GM19351 (cell line): ENCODE results near the gene MAN1C1.

Experiments
- ATAC-seq: cut with Tn5 transposase; IDR thresholded peaks from one replicate; pipeline ENCODE4 v1.9.1; 2021; ENCODE audit warnings: mild to moderate bottlenecking, moderate library complexity; ENCODE audit not compliant: unreplicated experiment

The MAN1C1 gene

GRCh38 chr1:25793585-25794170 lies 177.1 kb downstream of the MAN1C1 start:
- ATAC-seq: no peak

DNA sequence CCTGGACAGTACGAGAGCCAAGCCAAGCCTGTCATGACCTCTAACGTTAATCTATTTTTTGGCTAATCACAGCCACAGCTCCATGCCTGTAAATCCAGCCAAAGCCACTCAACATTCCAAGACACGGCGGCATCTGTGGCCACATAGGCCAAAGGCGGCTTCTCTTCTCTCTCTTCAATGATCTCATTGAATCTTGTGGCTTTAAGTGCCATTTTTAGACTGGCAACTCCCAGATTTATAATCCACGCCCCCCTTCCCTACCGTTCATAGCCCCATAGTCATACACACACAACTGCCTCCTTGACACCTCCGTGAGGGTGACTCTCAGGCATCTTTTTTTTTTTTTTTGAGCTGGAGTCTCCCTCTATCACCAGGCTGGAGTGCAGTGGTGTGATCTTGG lies 177.7 kb downstream of the MAN1C1 start:
- ATAC-seq: no peak

GRCh38 chr1:25795211-25795610 lies 178.6 kb downstream of the MAN1C1 start:
- no peak for ATAC-seq

DNA sequence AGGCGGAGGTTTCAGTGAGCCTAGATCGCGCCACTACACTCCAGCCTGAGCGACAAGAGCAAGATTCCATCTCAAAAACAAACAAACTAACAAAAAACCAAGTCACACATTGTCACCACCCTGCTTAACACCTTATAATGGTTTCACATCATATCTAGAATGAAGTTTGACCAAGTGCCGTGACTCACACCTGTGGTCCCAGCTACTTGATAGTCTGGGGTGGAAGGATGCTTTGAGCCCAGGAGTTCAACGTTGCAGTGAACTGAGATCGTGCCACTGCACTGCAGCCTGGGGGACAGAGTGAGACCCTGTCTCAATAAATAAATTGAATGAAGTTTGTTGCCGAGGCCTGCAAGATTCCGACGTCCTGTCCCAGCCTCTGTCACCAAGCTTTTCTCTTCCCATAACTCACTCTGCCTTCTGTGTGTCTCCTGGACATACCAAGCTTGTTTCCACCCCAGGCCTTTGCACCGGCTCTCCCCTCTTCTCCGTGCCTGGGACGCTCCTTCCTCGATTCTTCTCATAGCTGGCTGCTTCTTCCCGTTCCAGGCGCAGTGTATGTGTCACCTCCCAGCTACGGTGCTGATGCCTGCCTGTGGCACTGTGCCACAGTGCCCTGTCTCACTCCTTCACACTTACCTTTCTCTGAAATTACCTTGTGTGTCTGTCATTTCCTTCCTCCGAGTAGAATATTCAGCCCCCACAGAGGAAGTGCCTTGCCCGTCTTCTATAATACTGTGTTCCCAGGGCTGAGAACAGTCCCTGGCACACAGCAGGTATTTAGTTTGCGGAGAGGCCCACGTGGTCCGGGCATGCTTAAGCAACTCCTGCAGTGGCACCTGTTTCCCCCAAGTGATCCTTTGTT lies 179.6 kb downstream of the MAN1C1 start:
- no peak for ATAC-seq

DNA sequence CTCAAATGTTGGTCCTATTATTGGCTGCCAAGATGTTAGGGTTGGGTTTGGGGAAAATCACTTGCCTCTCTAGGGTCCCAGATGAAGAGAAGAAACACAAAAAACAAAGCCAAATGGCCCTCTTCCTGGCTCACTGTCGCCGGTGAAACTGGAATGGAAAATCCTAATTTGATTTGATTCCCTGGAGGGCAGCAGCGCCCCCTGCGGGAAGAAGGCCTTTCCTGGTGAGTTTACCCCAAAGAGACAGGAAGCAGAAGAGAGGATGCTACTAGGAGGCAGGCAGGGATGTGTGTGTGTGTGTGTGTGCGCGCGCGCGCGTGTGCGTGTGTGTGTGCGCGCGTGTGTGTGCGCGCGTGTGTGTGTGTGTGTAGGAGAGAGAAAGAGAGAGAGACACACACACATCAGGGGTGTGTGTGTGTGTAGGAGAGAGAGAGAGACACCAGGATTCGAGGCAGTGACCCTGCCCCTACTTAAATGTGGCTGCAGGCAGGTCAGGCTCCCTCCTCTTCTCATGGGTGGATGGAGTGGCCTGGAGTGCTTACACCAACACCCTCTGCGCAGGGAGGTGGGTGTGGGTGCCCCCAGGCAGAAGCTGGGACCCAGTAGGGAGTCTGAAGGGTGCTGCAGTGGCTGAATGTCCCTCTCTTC lies 180.3 kb downstream of the MAN1C1 start:
- no peak for ATAC-seq

GRCh38 chr1:25797939-25798338 lies 181.3 kb downstream of the MAN1C1 start:
- no peak for ATAC-seq

DNA sequence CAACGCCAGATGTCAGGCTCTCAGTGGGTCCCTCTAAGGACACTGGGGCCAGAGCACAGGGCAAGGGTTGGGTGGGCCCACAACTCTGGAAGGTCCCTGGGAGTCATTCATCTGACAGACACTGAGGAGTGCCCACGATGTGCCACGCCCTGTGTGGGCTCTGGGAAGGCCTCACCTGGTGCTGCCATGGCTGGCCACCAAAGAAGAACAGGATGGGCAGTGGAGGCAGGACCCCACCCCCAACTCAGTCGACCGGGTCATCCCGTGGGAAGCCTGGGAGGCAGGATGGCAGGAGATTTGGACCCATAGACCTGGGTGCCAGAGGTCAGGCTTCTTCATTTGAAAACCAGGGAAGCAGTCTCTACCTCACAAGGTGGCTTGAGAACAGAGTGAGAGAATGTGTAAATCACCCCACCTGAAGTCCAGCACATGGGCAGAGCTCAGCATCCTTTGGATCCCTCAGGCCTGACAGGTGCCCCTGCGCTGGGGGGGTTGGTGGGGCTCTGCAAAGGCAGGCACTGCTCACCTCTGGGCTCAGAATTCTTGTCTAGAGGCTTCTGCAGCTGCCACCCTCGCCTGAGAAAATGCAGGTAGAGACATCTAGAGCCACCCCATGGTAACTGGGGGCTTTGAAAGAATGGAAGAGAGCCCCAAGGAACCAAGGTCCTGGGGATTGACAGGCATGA lies 182.2 kb downstream of the MAN1C1 start:
- no peak for ATAC-seq

DNA sequence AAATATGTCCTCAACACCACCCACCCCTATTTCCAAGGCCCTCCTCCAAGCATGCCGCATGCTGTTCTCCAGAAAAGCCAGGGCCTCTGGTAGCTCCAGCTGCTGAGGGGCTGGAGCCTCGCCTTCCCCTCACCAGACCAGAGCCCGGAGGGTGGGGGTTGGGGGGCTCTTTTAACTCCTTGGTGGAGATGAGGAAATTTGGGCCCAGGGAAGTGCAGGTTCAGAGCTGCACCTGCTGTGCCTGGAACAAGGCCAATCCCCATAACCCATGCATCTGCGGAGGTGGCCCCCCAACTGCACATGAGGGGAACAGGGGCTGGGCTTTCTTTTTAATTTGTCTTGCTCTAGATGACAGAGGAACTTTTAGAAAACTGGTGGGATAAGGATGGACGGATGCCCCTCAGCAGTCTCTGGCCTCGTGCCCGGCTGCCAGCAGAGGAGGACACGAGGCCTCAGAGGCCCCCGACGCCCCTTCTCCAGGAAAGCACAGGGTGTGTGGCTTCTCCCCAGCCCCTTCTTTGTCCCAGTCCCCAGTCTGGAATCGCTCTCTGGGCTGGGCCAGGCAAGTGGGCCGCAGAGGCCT lies 182.9 kb downstream of the MAN1C1 start:
- no peak for ATAC-seq

GRCh38 chr1:25799935-25800702 lies 183.5 kb downstream of the MAN1C1 start, which contains the start of gene SELENON:
Gene SELENON (plus strand): TSS chr1:25800193. CDS start chr1:25800231, 38 bp downstream.
- no peak for ATAC-seq

- no peak for ATAC-seq
Observed at GRCh38 chr1:25800703-25801377, 184.2 kb downstream of the MAN1C1 start.

DNA sequence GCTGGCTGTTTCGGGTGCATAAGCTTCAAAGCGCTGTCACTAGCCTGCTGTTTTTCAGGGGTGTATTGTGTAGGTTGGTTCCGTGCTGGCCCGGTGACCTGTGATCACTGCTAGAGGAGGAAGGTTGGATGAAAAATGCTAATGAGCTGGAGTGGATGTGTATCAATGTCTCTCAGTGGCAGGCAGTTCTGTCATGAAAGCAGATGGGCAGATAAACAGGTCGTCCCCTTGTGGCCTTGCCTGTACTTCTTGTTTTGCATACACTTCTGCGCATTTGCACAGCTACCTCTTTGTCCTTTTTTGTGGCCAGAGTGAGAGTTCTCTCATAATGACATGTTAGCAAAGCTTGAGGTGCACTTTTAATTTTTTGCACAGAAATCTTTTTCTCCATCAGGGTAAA lies 186.3 kb downstream of the MAN1C1 start:
- no peak for ATAC-seq

DNA sequence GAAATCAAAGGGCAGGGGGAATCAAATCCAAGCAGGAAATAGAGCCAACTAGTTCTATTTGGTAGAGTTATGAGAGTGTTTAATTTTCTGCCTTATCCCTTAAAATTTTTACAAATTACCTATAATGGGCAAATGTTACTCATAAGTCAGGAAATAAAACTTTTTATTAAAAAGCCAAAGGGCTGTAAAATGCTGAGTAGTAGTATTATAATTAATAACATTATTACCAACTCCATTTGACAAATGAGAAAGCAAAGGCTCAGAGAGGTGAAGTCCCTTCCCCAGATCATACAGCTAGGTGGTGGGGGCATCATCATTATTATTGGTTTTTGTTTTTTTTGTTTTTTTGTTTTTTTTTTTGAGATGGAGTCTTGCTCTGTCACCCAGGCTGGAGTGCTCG lies 186.8 kb downstream of the MAN1C1 start:
- no peak for ATAC-seq

DNA sequence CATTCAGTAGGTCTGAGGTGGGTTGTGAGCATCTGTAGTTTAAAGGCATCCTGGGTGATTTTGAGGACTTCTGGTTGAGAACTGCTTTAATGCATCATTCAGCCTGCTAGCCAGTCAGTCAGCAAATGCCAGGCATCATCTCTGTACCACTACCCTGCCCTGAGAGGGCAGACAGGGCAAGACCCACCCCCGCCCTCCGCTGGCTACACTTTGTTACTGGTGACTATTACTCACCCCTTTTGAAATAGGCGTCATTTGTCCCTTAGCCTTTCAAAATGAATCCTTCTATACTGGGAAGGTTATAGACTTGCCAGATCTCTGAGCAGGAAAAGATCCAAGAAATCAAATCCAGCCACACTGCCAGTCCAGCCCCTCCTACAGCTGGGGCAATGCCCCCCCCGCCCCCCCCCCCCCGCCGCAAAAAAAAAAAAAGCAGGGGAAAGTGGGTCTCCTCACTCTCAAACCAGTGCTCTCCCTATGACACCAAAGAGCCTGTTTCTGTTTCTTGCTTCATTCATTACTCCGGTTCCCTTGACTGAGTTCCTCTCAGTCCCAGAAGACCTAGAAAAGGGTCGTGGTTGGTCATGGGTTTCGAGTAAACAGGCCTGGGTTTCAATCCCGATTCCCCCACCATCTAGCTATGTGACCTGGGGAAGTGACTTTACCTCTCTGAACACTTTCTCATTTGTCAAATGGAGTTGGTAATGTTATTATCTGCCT lies 187.8 kb downstream of the MAN1C1 start:
- no peak for ATAC-seq

GRCh38 chr1:25804964-25805862 lies 188.6 kb downstream of the MAN1C1 start:
- no peak for ATAC-seq

GRCh38 chr1:25805863-25806225 lies 189.3 kb downstream of the MAN1C1 start:
- no peak for ATAC-seq

DNA sequence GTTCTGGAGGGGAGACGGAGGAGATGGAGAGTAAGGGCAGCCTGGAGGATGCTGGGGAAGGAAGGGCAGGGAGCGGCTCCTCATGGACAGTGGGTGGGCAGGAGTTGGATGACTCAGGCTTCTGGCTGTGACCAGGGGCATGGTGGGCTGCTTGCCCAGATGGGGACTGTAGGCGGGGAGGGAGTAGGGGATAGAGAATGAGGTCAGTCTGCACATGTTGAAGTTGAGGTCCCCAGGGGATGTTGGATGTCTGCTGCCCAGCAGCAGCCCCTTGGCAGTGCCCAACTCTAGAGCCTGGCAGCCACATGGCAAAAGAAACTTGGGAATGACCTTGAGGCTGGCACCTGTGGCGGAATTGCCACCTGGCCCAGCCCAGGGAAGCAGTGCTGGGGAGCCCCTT lies 189.8 kb downstream of the MAN1C1 start:
- no peak for ATAC-seq

DNA sequence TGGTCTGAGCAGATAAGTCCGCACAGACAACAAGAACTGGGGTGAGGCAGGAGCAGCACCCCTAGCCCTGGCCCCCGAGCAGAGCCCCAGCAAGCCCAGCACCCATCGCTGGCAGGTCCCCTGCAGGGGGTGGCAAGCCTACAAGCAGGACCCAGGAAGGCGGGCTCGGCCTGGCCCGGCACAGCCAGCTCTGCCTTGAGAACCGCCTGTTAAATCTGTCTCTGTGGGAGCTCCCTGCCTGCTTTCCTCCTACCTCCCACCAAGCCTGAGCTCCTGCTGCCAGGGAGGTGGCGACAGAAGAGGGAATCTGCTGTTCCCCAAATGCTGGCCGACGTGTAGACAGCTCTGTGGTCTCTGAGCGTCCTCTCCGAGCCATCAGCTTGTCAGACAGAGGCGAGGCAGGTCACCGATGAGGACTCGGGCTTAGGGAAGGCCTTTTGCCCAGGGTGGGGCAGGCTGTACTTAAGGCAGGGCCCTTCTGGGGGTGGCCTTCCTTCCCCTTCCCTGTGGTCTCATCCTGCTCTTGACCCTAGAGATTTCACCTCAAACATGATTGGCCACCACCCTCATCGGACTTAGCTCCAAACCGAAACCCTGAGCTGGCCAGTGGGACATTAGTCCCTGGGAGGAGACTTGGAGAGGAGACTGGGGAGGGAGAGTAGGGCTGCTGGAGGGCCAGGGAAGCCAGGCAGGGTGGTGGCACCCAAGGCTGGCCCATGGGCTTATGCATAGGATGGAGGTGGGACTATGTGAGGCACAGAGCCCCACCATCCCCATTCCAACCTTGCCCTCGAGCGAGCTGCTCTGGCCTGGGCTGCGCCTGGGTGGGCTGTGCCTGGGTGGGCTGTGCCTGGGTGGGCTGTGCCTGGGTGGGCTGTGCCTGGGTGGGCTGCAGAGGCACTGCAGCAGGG lies 191.1 kb downstream of the MAN1C1 start:
- ATAC-seq: no peak
